ENCODE data around the gene PFKFB2. TPM values are rescaled to one million over a fixed set of nuclear protein-coding genes. Genes with fewer than 3 reads are reported as not detected.
A peak's percentile ranks its signal among the peaks of the same experiment; 100 is the strongest.

PFKFB2 gene
- total RNA-seq (10 to 100 TPM in 3 of 6 donors, 1 to 10 TPM in 3; 4.4 to 19.6 (median 9.9) TPM), polyA plus RNA-seq (10 to 100 TPM in 1 of 2 donors, 1 to 10 TPM in 1; 8.0 to 28.5 TPM)

- Histone ChIP-seq H3K4me3 (peak within 1 kb of the TSS; percentile 53 to 79 (median 67)), H3K36me3 (peaks cover 0 to 14% (median 0%) of the 10 kb centered on the region in 3 donors), H3K27me3 (no peaks in the 10 kb centered on the region), H3K27ac (peak within 1 kb of the TSS; percentile 84 to 94 (median 90)), H3K9me3 (no peaks in the 10 kb centered on the region), H3K4me1 (peaks cover 3 to 23% (median 17%) of the 10 kb centered on the region in 3 donors)
- DNase-seq (peak; percentile 98 to 100 (median 100)), FAIRE-seq (peak; percentile 51), ATAC-seq (peak; percentile 84 to 92 (median 90))
- intact Hi-C loops (cut with DNase I): no loop called here
- 0 to 2% methylated on average over 56 of the region's 56 CpGs for WGBS, 2 donors
- peak in 1 of 4 donors; percentile 12 for TF ChIP-seq CTCF (IDR thresholded peaks at IDR 0.05)
Observed at GRCh38 chr1:207052911-207053769, at the start of gene PFKFB2. TSS of gene PFKFB2 (plus strand) at chr1:207053275. CDS start at chr1:207054718, 1,443 bp downstream.

- peaks cover 0 to 21% (median 13%) of the 10 kb centered on the region in 3 donors for H3K4me1 ChIP-seq
- H3K36me3 ChIP-seq: no peaks in the 10 kb centered on the region
- peak; percentile 57 to 74 (median 70) for ATAC-seq
- H3K4me3 ChIP-seq: no peak overlapping the region
- peak overlapping the region in 1 of 4 donors; percentile 4 for H3K27ac ChIP-seq
- H3K27me3 ChIP-seq: no peaks in the 10 kb centered on the region
- FAIRE-seq: no peak
- peak in 4 of 6 donors; percentile 48 to 61 (median 56) for DNase-seq
- 30 to 36% methylated on average over 9 of the region's 9 CpGs for WGBS, 2 donors
- intact Hi-C loops (cut with DNase I): no loop called here
- no peaks in the 10 kb centered on the region for H3K9me3 ChIP-seq
- peak; percentile 47 to 63 (median 52) for TF ChIP-seq CTCF (IDR thresholded peaks at IDR 0.05)
Observed at GRCh38 chr1:207004931-207005830, 47.9 kb upstream of the PFKFB2 start.

- Histone ChIP-seq H3K9me3 (no peaks in the 10 kb centered on the region), H3K27me3 (no peaks in the 10 kb centered on the region), H3K27ac (peak overlapping the region in 3 of 4 donors; percentile 4 to 74 (median 13)), H3K4me3 (no peak overlapping the region), H3K36me3 (no peaks in the 10 kb centered on the region), H3K4me1 (peaks cover 0 to 21% (median 13%) of the 10 kb centered on the region in 3 donors)
- intact Hi-C loops (cut with DNase I): no loop called here
- ATAC-seq (no peak), FAIRE-seq (no peak), DNase-seq (no peak)
- 71 to 77% methylated on average over 3 of the region's 3 CpGs for WGBS, 2 donors
- no peak for TF ChIP-seq CTCF (IDR thresholded peaks at IDR 0.05)
Observed at GRCh38 chr1:207006083-207006482, 47.0 kb upstream of the PFKFB2 start.

DNA sequence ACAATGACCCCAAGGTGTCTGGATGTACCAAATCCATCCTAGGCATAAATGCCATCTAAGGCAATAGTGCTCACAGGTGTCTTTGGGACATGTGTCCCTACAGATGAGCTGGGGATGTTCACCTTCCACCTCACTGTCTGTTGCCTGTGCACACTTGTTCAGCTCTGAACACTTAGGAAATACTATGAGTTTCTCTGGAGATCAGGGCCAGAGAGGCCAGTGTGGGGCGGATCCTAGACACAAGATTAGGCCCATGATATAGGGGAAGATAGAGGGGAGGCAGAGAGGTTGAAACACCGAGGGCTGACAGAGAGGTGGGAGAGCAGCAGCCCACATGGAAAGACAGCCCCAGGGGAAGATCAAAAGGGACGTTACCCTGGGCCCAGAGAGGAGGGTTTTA is 46.2 kb upstream of the PFKFB2 start:
- no peak for TF ChIP-seq CTCF (IDR thresholded peaks at IDR 0.05)
- no peaks in the 10 kb centered on the region for H3K36me3 ChIP-seq
- H3K27me3 ChIP-seq: no peaks in the 10 kb centered on the region
- FAIRE-seq (no peak), ATAC-seq (no peak), DNase-seq (no peak)
- H3K4me1 ChIP-seq: peaks cover 0 to 21% (median 13%) of the 10 kb centered on the region in 3 donors
- no peaks in the 10 kb centered on the region for H3K9me3 ChIP-seq
- no peak overlapping the region for H3K4me3 ChIP-seq
- WGBS, 2 donors: 67 to 72% methylated on average over 3 of the region's 3 CpGs
- intact Hi-C loops (cut with DNase I): no loop called here
- peak overlapping the region; percentile 70 to 80 (median 74) for H3K27ac ChIP-seq

All from pancreas (tissue), 10 donors.